GM19468 (cell line): Measurements from ENCODE around the gene COL26A1.

ENCODE experiments used
- ATAC-seq: cut with Tn5 transposase; IDR thresholded peaks from one replicate; pipeline ENCODE4 v1.9.1; 2021; ENCODE audit warnings: mild to moderate bottlenecking, moderate library complexity, moderate number of reproducible peaks; ENCODE audit not compliant: unreplicated experiment; ENCODE audit errors: extremely low read depth

COL26A1 gene

DNA sequence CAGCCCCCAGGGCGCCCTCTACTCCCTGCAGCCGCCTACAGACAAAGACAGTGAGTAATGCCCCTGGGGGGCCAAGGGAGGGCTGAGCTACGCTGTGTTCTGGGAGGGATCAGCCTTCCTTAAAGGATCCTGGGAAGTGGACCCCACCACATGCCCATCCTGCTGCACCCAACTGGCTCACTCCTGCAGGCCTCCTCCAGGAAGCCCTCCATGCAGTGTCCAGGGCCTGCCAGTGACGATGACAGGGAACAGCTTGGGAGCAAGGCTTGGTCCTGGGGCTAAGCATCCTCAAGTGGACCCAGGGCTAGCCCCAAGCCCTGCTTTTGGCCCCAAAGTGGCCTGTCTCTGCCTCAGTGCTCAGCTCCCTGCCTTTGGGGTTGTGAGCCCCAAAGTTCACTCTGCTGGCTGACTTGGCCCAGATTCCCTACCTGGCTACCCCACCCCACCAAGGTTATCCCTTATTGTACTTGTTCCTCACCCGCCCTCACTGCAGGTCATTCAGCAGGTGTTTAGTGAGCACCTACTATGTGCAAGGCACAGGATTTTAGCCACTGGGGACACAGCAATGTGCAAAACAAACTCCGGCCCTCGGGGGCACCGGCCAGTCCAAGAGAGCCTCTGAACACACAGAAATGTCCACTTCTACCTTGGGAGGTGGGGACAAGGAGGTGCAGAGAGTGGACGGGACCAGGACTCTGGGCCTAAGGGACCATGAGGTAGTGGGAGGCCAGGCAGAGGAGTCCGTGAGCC is 182.9 kb downstream of the COL26A1 start:
- ATAC-seq = no peak

DNA sequence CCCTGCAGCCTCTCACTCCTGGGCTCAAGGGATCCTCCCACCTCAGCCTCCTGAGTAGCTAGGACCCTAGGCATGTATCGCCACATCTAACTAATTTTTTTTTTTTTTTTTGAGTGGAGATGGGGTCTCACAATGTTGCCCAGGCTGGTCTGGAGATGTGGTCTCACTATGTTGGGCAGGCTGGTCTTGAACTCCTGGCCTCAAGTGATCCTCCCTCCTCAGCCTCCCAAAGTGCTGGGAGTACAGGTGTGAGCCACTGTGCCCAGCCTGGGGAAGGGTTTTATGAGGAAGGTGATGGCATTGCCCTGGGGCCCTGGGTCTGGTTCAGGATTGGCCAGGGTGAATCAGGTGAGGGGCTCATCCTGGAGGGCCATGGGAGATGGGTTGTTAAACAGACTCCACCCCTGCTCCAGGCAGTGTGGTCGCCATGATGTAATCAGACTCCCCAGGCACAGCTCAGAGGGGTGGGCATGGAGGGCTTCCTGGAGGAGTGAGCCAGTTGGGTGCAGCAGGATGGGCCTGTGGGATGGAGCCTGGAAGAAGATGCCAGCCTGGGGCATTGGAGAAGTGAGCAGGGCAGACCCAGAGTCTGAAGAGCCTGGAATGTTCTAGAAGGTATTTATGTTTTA is 183.7 kb downstream of the COL26A1 start:
- ATAC-seq = no peak

DNA sequence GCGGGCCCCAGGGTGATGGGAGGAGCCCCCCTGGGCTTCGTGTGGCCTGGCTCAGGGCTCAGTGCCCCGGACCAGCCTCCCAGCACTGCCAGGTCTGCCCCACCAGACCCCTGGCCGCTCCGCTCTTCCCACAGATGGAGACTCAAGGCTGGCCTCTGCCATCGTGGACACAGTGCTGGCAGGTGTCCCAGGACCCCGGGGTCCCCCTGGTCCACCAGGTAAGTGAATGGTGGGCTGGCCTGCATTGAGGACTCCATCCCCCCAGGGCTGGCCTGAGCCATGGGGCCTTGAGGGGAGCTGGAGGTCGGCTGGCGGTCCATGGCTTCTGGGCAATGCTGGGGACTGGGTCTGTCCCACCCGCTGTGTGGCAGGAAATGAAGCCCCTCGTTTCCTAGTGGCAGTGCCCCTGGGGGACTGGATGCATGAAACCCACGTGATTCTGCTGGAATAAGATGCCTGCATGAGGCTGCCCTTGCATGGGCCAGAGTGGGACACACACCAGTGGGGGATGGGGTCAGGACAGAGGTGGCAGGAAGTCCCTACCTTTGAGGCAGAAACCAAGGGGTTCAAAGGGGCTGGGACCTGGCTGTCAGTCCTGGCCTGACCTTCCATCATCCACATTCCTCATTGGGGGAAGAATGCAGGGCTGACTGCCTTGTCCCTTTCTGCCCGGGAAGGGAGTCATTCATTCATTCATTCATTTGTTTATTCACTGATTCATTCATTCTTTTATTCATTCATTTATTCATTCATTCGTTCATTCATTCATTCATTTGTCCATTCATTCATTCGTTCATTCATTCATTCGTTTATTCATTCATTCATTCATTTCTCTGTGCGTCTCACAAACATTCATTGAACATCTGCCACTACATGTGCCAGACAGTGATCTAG is 184.6 kb downstream of the COL26A1 start:
- no peak for ATAC-seq

DNA sequence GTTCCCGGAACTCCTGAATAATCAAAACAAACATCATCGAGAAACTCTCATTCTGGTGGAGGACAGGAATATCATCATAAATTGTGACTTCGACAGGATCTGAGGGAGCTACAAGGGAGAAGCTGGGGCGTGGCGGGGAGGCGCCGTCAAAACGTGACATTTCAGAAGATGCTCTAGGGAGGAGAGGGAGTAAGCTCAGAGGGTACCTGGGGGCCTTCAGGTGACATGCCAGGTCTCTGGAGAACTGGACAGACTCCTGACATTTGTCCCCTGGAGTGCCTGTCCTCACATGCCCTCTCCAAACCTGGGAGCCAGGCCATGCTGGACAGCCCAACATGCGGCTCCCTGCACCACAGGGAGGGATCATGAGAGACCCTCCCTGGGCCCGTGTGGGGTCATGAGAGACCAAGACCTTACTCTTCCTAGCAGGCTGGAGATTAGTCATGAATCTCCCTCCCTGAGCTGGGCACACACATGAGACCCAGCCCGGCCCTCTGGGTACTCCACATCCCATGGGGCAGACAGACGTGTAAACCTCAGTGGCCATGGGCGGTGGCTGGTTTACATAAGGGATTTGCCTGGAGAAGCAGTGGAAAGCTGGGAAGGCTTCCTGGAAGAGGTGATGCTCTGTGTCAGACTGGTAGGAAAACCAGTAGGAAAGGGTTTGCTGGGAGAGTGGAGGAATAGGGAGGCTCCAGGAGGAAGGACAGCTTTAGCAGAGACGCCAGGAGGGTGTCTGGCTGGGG is 185.4 kb downstream of the COL26A1 start:
- no peak for ATAC-seq

DNA sequence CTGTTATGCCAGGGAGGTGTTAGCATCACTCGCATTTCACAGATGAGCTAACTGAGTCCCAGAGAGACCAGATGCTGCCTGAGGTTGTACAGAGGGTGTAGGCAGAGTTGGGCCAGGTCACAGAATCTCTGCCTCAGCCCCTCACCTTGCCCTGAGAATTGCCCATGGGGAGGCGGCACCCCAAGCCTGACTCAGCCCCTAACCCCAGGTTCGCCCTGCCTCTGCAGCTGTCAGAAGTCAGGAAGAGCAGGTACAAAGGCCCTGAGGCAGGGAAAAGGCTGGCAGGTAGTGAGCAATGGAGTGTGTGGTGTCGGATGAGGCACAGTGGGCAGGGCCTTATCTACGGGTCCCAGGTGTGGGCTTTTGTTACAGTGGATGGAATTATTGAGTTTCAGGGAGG is 187.1 kb downstream of the COL26A1 start:
- ATAC-seq = no peak

DNA sequence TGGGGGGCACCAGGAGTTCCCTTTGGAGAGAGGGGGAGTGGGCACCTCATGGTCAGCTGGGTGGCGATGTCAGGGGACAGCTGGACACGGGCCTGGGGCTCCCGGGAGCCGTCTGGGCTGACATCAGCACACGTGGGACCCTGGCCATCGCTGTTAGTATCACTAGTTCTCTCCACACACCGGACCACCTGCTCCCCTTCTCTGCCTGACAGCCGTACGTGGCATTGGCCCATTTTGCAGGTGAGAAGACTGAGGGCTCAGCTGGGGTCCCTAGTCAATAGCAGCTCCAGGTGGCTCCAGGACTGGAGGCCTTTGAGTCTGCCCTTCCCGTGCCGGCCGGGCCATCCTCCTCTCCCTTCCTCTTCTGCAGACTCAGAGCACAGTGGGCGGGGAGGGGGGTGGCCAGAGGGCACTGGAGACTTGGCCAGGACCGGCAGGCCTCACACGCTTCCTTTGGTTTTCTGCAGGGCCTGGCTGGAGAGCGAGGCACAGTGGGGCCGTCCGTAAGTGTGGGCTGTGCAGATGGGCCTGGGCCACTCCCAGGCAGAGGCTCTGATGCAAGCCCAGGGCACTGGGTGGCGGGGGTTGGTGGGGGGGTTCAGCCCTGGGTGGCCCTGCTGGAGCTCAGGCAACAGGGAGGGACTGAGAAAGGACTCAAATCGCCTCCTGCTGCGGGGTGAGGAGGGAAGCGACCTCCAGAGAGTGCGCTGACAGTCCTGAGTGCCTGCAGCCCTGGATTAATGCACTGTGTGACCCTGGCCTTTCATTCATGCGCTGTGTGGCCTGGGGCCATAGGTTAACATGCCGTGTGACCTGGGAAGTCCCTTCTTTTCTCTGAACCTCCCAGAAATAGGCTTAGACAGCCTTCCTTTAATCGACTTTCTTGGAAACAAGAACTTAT is 188.2 kb downstream of the COL26A1 start:
- ATAC-seq = no peak

DNA sequence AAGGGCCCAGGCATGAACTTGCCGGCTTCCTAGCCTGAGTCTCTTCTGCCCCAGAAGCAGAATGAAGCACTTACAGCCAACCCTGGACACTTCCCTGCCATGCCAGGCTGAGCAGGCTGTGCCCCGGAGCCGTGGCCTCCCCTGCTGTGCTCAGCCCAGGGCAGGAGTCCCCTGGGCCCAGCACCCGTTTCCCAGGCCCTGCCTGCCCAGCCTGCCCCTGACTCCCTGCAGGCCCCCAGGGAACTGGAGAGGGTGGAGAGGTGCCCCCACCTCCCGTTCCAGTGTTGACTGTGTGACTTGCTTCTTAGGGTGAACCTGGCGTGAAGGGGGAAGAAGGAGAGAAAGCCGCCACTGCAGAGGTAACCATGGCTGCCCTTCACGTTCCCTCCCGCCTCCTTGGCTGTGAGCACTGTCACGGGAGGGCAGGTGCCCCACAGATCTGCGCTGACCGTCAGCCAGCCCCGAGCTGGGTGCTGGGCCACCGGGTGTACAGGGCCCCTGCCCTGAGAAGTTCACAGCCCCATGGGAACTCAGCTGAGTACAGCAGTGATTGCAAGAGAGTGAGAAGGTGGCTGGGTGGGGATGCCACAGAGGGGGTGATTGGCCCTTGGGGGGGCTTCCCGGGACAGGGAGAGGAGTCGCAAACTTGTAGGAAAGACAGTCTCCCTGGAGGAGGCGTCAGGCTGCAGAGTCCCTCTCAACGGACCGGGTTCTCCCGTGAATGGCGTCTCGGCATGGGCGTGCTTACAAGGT is 190.5 kb downstream of the COL26A1 start:
- ATAC-seq = no peak

DNA sequence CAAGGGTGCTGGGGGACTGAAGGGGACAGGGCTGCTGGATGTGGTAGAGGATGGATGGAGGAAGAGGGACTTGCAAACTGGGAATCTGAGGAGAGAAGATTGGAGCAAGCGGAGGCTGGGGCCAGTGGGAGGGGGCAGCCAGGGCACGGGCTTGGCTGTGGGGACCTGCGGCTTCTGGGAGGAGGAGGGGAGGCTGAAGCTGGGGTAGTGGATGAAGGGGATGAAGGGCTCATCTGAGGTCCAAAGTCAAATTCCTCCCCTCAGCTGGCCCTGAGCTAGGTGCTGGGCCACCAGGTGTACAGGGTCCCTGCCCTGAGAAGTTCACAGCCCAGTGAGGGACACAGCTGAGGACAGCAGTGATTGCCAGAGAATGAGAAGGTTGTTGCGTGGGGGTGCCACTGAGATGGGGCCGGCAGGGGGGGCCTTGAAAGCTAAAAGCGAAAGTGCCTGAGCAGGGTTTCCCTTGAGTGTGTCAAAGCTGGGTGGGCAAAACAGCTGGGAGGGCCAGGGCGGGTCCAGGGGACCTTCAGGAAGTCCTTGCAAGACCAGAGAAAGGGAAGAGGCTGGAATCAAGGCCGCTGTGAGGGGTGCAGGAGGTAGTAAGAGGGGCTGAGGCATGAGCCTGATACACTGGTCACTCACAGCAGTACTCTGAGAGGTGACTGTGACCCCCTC is 191.2 kb downstream of the COL26A1 start:
- ATAC-seq = no peak

DNA sequence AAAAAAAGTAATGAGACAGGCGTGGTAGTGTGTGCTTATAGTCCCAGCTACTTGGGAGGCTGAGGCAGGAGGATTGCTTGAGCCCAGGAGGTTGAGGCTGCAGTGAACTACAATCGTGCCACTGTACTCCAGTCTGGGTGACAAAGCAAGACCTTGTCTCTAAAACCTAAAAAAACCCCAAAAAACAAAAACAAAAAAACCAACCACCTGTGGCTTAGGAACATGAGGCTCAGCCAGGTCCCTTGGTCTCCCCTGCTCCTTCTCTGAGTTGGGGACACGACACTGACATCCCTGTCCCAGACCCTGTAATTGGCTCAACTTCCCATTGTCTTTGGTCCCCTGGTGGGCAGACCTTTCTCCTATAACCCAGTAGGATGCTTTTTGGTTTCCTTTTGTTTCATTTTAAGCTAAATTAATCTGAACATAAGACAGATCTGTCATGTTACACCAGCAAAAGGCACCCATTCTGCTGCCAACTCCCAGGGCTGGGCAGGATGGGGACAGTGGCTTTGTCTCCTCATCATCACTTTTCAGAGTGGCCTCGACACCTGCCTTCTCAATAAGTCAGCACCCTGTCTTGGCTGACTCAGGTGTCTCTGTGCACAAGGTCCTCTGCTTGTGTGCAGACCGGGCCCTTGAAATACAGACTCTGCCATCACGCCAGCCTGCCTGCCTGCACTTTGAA is 192.1 kb downstream of the COL26A1 start:
- no peak for ATAC-seq

DNA sequence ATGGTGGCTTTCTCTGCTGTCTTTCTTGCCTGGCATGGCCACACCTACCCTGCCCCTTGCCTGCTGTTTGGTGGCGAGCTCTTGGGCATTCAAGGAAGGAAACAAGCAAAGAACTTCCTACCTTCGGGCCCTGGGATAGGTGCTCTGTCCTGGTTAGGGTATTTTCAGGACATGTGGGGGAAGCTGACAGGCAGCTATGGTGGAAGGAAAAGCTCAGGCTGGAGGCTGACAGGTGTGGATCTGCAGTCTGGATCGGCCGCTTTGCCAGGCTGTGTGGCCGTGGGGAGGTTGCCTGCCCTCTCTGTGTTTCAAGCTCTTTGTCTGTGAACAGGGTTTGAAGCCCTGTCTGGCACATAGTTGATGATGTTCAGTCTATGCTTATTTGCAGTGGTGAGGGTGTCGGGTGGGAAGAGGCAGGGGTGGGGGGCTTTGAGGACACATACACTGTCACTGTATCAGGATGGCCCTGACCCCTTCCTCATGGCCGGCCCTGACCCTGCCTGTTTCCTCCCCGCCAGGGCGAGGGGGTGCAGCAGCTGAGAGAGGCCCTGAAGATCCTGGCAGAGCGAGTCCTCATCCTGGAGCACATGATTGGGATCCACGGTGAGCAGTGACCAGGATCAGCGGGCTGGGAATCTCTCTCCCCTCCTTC is 192.7 kb downstream of the COL26A1 start:
- no peak for ATAC-seq

DNA sequence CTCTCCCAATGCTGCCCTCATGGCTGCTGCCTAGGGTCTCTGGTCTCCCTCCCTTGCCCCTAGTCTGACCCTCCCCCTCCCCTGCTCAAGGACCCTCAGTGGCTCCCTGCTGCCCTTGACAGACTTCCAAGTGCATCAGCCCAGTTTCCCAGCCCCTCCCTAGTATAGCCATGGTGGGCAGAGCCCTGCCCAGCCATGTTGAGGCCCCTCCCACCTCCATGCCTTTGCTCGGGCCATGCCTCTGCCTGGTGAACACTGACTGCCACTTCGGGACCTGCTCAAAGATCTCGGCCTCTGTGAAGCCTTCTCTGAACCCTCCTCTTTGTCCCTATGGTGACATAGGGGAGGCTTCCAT is 193.2 kb downstream of the COL26A1 start:
- no peak for ATAC-seq

DNA sequence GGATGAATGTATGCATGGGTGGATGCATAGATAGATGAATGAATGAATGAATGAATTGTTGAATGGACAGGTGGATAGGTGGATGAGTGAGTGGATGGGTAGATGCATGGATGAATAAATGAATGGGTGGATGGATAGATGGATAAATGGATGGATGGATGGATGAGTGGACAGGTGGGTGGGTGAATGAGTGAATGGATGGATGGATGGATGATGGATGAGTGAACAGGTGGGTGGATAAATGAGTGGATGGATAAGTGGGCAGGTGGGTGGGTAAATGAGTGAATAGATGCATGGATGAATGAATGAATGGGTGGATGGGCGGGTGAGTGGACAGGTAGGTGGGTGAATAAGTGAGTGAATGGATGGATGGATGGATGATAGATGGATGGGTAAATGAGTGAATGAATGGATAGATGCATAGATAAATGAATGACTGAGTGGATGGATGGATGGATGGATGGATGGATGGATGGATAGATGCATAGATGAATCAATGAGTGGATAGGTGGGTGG is 193.8 kb downstream of the COL26A1 start:
- no peak for ATAC-seq

DNA sequence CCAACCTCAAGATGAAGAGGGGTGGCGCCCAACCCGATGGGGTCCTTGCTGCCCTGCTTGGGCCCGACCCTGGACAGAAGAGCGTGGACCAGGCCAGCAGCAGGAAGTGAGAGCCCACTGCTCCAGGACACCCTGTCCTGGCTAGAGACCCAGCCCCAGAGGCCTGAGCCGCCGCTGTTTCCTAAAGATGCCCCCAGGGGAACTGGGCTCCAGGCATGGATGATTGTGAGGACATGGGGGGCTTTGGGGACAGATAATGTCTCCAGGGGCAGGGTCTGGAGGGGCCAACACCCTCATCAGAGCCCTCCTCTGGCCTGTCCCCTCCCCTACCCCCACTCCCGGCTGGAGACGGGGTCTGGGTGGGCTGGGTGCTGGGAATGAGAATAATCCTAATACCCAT is 194.7 kb downstream of the COL26A1 start:
- no peak for ATAC-seq

DNA sequence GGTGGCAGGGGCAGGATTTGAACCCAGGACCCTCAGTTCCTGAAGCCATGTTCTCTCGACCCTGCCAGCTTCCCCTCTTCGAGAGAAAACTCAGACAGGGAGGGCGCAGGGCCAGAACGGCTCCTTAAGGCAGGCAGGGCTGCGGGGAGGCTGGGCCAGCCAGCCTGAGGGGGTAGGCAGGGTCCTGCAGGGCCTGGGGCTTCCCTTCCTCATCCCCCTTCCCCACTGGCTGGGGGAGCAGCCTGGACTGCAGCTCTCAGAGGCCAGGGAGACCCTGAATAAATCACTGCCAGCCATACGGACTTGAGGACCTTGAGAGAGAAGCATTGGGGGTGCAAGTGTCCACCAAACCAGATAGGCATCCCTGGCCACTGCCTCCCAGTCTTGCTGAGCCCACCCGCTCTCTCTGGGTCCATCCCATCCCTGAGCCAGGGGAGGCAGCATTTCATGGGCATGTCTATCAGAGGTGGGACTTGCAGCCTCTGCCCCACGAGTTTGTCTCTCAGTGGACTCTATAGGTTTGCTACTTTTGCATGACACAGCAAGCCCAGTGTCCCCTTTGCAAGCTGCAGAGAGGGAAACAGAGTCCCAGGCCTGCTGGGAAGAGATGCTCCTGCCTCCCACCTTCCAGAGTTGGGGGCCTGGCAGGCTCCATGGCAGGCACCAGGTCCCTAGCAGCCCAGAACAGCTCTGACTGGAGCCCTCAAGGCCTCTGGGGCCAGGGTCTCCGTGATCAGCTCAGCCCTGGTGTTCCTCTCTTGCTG is 195.5 kb downstream of the COL26A1 start:
- no peak for ATAC-seq

DNA sequence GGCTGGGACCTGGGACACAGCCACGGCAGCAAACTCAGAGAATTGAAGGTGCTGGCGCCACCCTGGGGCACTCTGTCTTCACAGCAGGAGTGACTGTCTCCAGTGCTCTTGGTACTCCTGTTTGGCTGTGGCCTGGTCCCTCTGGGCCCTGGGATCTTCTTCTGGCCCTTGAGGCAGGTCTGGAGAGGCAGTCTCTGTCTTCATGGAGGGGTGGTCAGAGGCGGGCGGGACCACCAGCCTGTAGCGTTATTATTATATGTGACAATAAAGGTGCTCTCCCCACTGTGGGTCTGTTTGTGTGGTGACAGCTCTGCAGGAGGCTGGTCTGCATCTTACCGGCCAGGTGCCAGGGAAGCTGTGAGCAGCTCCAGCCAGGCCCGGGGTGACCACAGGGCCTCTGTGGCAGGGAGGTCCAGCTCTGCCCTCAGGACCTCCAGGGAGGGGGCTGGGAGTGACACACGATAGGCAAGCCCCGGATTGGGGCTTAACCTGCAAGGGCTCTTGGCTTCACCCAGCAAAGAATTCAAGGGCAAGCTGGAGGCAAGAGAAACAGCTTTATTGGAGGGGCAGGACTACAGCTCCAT is 196.2 kb downstream of the COL26A1 start:
- ATAC-seq = no peak

DNA sequence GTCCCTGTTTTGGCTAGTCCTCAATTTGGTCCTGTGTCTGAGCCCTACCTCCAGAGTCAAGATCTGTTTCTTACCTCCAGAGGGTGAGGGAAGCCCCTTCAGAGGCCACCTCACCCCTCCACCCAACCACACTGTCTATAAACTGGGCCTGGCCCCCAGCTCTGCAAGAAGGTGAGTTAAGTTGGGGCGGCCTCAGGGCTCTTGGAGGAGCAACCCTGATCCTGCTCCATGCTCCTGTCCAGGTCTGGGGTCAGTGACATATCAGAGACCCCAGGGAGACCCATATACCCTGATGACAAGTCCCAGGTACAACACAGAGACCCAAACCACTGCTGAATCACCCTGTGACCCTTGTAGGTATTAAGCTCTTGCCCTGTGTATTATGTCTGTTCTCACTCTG is 196.9 kb downstream of the COL26A1 start:
- no peak for ATAC-seq
